ENCODE data around the gene CMTM6.

- no peak for TF ChIP-seq CTCF (IDR thresholded peaks at IDR 0.05)
- no peak for TF ChIP-seq POLR2A (IDR thresholded peaks at IDR 0.05; ENCODE audit: low read depth)
Measured at GRCh38 chr3:32498992-32499391, 3.7 kb downstream of the CMTM6 start.

Measured in esophagus muscularis mucosa (tissue), 3 donors.